Mesodermal cell (in vitro differentiated cells): ENCODE measurements around the gene RCAN2.

ENCODE experiments used
- H3K27ac ChIP-seq: 2 replicates; pipeline ENCODE4 v1.7.0; 2013; ENCODE audit warnings: mild to moderate bottlenecking, low read depth, low read length, moderate library complexity; ENCODE audit not compliant: severe bottlenecking
- H3K36me3 ChIP-seq: 2 replicates; pipeline ENCODE4 v1.7.1; 2013; ENCODE audit warnings: mild to moderate bottlenecking, low read length, moderate library complexity; ENCODE audit not compliant: control insufficient read depth, insufficient read depth
- H3K4me1 ChIP-seq: one replicate; pipeline ENCODE4 v1.7.1; 2013; ENCODE audit warnings: mild to moderate bottlenecking, low read length; ENCODE audit not compliant: insufficient read depth, control insufficient read depth, poor library complexity, severe bottlenecking
- H3K4me3 ChIP-seq: 2 replicates; pipeline ENCODE4 v1.7.0; 2013; ENCODE audit warnings: low read length, control low read depth, mild to moderate bottlenecking; ENCODE audit not compliant: insufficient read depth, poor library complexity, severe bottlenecking; ENCODE audit errors: extremely low read depth
- H3K9me3 ChIP-seq: 2 replicates; pipeline ENCODE4 v1.7.1; 2013; ENCODE audit warnings: mild to moderate bottlenecking, low read length, moderate library complexity; ENCODE audit not compliant: control insufficient read depth
- WGBS, 2 experiments: methylation state at CpG; one replicate each; pipeline ENCODE4 v1.1.5; 2013; ENCODE audit warnings: missing lambda C conversion rate in 2 of 2; ENCODE audit not compliant: insufficient coverage in 2 of 2; 5-methylcytosine and 5-hydroxymethylcytosine counted together

RCAN2 gene

GRCh38 chr6:46211917-46212316 lies 279.3 kb downstream of the RCAN2 start:
- Histone ChIP-seq H3K4me1 (no peaks in the 10 kb centered on the region), H3K9me3 (no peaks in the 10 kb centered on the region), H3K27ac (no peak overlapping the region), H3K4me3 (no peak overlapping the region), H3K36me3 (no peaks in the 10 kb centered on the region)
- no CpG with 5 or more reads among the region's 1 CpG for WGBS, 2 experiments

- WGBS, 2 experiments = 85% methylated on average over 4 of the region's 5 CpGs; no CpG with 5 or more reads in 1 of the 2 experiments
- no peak overlapping the region for H3K27ac ChIP-seq
- H3K36me3 ChIP-seq = no peaks in the 10 kb centered on the region
- no peaks in the 10 kb centered on the region for H3K9me3 ChIP-seq
- H3K4me1 ChIP-seq = no peaks in the 10 kb centered on the region
- H3K4me3 ChIP-seq = no peak overlapping the region
Measured at GRCh38 chr6:46210294-46210693, 281.0 kb downstream of the RCAN2 start.

GRCh38 chr6:46208303-46208702 lies 282.9 kb downstream of the RCAN2 start:
- H3K27ac ChIP-seq = no peak overlapping the region
- H3K36me3 ChIP-seq = no peaks in the 10 kb centered on the region
- H3K4me1 ChIP-seq = no peaks in the 10 kb centered on the region
- no peaks in the 10 kb centered on the region for H3K9me3 ChIP-seq
- H3K4me3 ChIP-seq = no peak overlapping the region

- WGBS, 2 experiments = 80 to 90% methylated on average over 1 to 2 of the region's 3 CpGs
- Histone ChIP-seq H3K9me3 (no peaks in the 10 kb centered on the region), H3K27ac (no peak overlapping the region), H3K4me3 (no peak overlapping the region), H3K36me3 (no peaks in the 10 kb centered on the region), H3K4me1 (no peaks in the 10 kb centered on the region)
Measured at GRCh38 chr6:46207174-46207573, 284.1 kb downstream of the RCAN2 start.

- WGBS, 2 experiments = 93 to 94% methylated on average over 24 to 28 of the region's 29 CpGs
- H3K4me3 ChIP-seq = no peak overlapping the region
- no peaks in the 10 kb centered on the region for H3K9me3 ChIP-seq
- H3K36me3 ChIP-seq = no peaks in the 10 kb centered on the region
- H3K27ac ChIP-seq = no peak overlapping the region
- no peaks in the 10 kb centered on the region for H3K4me1 ChIP-seq
Measured at GRCh38 chr6:46204880-46205650, 286.2 kb downstream of the RCAN2 start.

GRCh38 chr6:46203391-46204177 lies 287.7 kb downstream of the RCAN2 start:
- H3K36me3 ChIP-seq = no peaks in the 10 kb centered on the region
- 43% methylated on average over 1 of the region's 2 CpGs; no CpG with 5 or more reads in 1 of the 2 experiments for WGBS, 2 experiments
- no peak overlapping the region for H3K27ac ChIP-seq
- H3K4me1 ChIP-seq = no peaks in the 10 kb centered on the region
- no peak overlapping the region for H3K4me3 ChIP-seq
- H3K9me3 ChIP-seq = no peaks in the 10 kb centered on the region

- 57 to 83% methylated on average over 1 of the region's 4 CpGs for WGBS, 2 experiments
- Histone ChIP-seq H3K9me3 (no peaks in the 10 kb centered on the region), H3K27ac (no peak overlapping the region), H3K4me1 (no peaks in the 10 kb centered on the region), H3K36me3 (no peaks in the 10 kb centered on the region), H3K4me3 (no peak overlapping the region)
Measured at GRCh38 chr6:46201702-46202101, 289.5 kb downstream of the RCAN2 start.

GRCh38 chr6:46199387-46199786 lies 291.9 kb downstream of the RCAN2 start:
- H3K4me3 ChIP-seq = no peak overlapping the region
- no peaks in the 10 kb centered on the region for H3K9me3 ChIP-seq
- H3K27ac ChIP-seq = no peak overlapping the region
- H3K4me1 ChIP-seq = no peaks in the 10 kb centered on the region
- WGBS, 2 experiments = 81 to 92% methylated on average over 2 to 4 of the region's 5 CpGs
- no peaks in the 10 kb centered on the region for H3K36me3 ChIP-seq

- Histone ChIP-seq H3K27ac (no peak overlapping the region), H3K36me3 (no peaks in the 10 kb centered on the region), H3K4me1 (no peaks in the 10 kb centered on the region), H3K9me3 (no peaks in the 10 kb centered on the region), H3K4me3 (no peak overlapping the region)
- WGBS, 2 experiments = no CpG with 5 or more reads among the region's 1 CpG
Measured at GRCh38 chr6:46191961-46192360, 299.3 kb downstream of the RCAN2 start.

- H3K27ac ChIP-seq = no peak overlapping the region
- no peaks in the 10 kb centered on the region for H3K36me3 ChIP-seq
- H3K4me1 ChIP-seq = no peaks in the 10 kb centered on the region
- H3K4me3 ChIP-seq = no peak overlapping the region
- WGBS, 2 experiments = 93 to 95% methylated on average over 2 of the region's 4 CpGs
- H3K9me3 ChIP-seq = no peaks in the 10 kb centered on the region
Measured at GRCh38 chr6:46190889-46191288, 300.4 kb downstream of the RCAN2 start.

- H3K9me3 ChIP-seq = no peaks in the 10 kb centered on the region
- H3K27ac ChIP-seq = no peak overlapping the region
- 85% methylated on average over 2 to 3 of the region's 4 CpGs for WGBS, 2 experiments
- H3K36me3 ChIP-seq = no peaks in the 10 kb centered on the region
- no peak overlapping the region for H3K4me3 ChIP-seq
- H3K4me1 ChIP-seq = no peaks in the 10 kb centered on the region
Measured at GRCh38 chr6:46189726-46190125, 301.5 kb downstream of the RCAN2 start.
